ENCODE measurements around the gene TMEM273. TPM values are rescaled to one million over a fixed set of nuclear protein-coding genes. Genes with fewer than 3 reads are reported as not detected.

Gene TMEM273
- total RNA-seq, 6 experiments from 2014 or later: 0.86 to 5.3 (median 2.3) TPM

DNA sequence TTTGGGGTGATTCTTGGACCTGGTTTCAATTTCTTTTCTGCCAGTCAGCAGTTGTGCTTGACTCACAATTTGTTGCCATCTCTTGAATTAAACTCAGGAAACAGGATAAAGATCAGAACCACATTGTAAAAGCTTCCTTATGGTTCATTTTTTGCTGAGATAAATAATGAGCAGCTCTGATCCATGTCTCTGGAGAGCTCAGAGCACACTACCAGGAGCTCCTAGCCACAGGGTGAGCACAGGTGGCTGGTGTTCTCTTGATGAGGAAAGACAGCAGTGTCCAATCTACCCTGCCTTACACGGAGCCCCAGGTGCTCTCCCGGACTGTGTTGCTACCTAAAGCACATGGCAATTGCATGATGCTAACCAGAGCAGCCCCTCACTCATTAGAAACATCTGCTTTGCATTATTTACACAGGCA is 37.2 kb downstream of the TMEM273 start:
- TF ChIP-seq, protein P1, sequence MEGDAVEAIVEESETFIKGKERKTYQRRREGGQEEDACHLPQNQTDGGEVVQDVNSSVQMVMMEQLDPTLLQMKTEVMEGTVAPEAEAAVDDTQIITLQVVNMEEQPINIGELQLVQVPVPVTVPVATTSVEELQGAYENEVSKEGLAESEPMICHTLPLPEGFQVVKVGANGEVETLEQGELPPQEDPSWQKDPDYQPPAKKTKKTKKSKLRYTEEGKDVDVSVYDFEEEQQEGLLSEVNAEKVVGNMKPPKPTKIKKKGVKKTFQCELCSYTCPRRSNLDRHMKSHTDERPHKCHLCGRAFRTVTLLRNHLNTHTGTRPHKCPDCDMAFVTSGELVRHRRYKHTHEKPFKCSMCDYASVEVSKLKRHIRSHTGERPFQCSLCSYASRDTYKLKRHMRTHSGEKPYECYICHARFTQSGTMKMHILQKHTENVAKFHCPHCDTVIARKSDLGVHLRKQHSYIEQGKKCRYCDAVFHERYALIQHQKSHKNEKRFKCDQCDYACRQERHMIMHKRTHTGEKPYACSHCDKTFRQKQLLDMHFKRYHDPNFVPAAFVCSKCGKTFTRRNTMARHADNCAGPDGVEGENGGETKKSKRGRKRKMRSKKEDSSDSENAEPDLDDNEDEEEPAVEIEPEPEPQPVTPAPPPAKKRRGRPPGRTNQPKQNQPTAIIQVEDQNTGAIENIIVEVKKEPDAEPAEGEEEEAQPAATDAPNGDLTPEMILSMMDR (IDR thresholded peaks at IDR 0.05): no peak
- no peak for TF ChIP-seq POLR2A (IDR thresholded peaks at IDR 0.05)
- no peak overlapping the region for H3K4me3 ChIP-seq
- H3K27me3 ChIP-seq: no peaks in the 10 kb centered on the region
- no peaks in the 10 kb centered on the region for H3K4me1 ChIP-seq
- intact Hi-C loops (cut with DNase I): no loop called here
- WGBS (ENCODE audit: insufficient coverage, low coverage, low lambda C conversion rate, missing lambda C conversion rate): 0% methylated on average over 1 of the region's 2 CpGs
- no peak overlapping the region for H3K27ac ChIP-seq
- ATAC-seq: no peak
- no peaks in the 10 kb centered on the region for H3K36me3 ChIP-seq
- DNase-seq: no peak
- peaks cover 0 to 6% (median 0%) of the 10 kb centered on the region in 4 donors for H3K9me3 ChIP-seq

DNA sequence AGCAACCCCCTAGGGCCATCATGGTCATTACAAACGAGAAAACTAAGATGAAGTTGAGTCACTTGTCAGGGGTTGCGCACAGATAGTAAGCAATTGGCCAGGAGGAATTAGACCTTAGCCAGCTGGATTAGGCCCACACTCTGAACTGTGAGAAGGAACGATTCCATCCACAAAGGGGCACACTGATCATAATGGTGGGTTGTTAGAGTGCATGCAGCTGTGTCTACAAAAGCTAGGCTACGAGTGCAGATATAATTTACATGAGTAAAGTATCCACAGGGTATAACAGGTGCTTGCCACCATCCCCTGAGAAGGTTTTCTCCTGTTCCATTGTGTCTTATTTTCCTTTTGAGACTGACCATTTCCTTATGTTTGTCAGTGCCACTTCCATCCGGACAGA is 37.8 kb downstream of the TMEM273 start:
- Histone ChIP-seq H3K4me1 (no peaks in the 10 kb centered on the region), H3K9me3 (peaks cover 0 to 6% (median 0%) of the 10 kb centered on the region in 4 donors), H3K36me3 (no peaks in the 10 kb centered on the region), H3K4me3 (no peak overlapping the region), H3K27ac (no peak overlapping the region), H3K27me3 (no peaks in the 10 kb centered on the region)
- DNase-seq (no peak), ATAC-seq (no peak)
- no peak for TF ChIP-seq POLR2A (IDR thresholded peaks at IDR 0.05)
- TF ChIP-seq, protein P1 (IDR thresholded peaks at IDR 0.05): no peak
- intact Hi-C loops (cut with DNase I): no loop called here
- 51% methylated on average over 5 of the region's 5 CpGs for WGBS (ENCODE audit: insufficient coverage, low coverage, low lambda C conversion rate, missing lambda C conversion rate)

DNA sequence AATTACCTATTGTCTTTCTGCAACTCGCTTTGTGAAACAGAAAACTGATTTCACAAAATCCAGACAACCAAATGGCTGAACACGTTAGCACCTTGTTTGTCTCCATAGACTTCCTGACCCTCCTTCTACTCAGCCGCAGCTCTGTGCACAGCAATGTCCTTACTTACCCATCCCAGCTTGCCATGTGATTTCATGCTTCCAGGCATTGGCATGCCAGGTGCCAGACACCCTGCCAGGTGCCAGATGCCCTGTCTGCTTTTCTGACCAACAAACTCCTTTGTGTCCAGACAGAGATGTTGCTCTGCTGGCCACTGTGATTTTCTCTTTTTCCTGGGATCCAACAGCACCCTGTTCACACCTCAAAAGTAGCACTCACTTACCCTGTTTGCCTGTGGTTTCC is 38.3 kb downstream of the TMEM273 start:
- no peaks in the 10 kb centered on the region for H3K27me3 ChIP-seq
- H3K4me3 ChIP-seq: no peak overlapping the region
- ATAC-seq (no peak), DNase-seq (no peak)
- peaks cover 0 to 6% (median 0%) of the 10 kb centered on the region in 4 donors for H3K9me3 ChIP-seq
- H3K4me1 ChIP-seq: no peaks in the 10 kb centered on the region
- H3K27ac ChIP-seq: no peak overlapping the region
- TF ChIP-seq, protein P1 (IDR thresholded peaks at IDR 0.05): no peak
- TF ChIP-seq POLR2A (IDR thresholded peaks at IDR 0.05): no peak
- 56% methylated on average over 2 of the region's 3 CpGs for WGBS (ENCODE audit: insufficient coverage, low coverage, low lambda C conversion rate, missing lambda C conversion rate)
- intact Hi-C loops (cut with DNase I): no loop called here
- H3K36me3 ChIP-seq: no peaks in the 10 kb centered on the region

DNA sequence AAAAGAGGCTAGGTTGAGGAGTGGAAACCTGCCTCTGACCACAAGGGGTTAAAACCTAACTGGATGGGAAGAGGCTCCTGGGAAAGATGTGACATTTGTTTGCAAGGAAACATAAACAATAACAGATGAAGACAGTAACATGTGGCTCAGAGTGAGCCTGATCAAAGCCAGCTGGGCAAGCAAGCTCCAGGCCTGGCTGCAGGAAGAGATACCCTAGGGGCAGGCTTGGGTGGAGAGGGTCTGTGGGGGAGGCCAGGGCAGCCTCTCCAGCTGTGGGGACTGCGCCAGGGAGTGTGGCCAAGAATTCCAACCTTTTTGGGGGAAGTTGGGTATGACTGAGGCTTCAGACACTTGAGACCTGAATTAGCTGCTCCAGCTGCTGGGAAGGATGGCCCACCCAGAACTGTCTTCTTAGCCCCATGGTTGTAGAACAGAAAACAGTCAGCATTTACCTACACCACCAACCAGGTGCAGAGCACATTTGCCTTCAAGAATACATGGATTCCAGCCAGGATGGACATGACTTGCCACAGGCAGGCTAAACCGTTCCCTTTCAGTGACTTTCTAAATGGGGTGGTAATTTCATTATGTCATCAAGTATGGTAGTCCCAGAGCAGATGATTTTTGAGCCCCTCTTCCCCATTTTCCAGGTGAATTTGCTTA is 44.0 kb downstream of the TMEM273 start:
- intact Hi-C loops (cut with DNase I): no loop called here
- Histone ChIP-seq H3K27ac (no peak overlapping the region), H3K9me3 (peaks cover 0 to 6% (median 0%) of the 10 kb centered on the region in 4 donors), H3K27me3 (no peaks in the 10 kb centered on the region), H3K4me1 (no peaks in the 10 kb centered on the region), H3K4me3 (no peak overlapping the region), H3K36me3 (no peaks in the 10 kb centered on the region)
- WGBS (ENCODE audit: insufficient coverage, low coverage, low lambda C conversion rate, missing lambda C conversion rate): 80% methylated on average over 2 of the region's 2 CpGs
- TF ChIP-seq, protein P1 (IDR thresholded peaks at IDR 0.05): no peak
- TF ChIP-seq POLR2A (IDR thresholded peaks at IDR 0.05): no peak
- ATAC-seq (no peak), DNase-seq (no peak)
